Naive thymus-derived CD8-positive, alpha-beta T cell (primary cell): ENCODE results near the gene ARPC5L. TPM values are rescaled to one million over a fixed set of nuclear protein-coding genes. Genes with fewer than 3 reads are reported as not detected.

ENCODE experiments used
- ATAC-seq, 2 donors: fragments of 150-1000 bp; cut with Tn5 transposase in 1 of 2; sonication (Bioruptor Pico), chemical (Tn5 transposase) in 1 of 2; 1 replicate in 1 of 2; 2 replicates in 1 of 2; pipeline ENCODE4 v1.10.0; 2021; ENCODE audit warnings: mild to moderate bottlenecking in 2 of 2, moderate library complexity in 2 of 2
- POLR2A ChIA-PET: fragments of 350-600 bp; sonication (Branson Sonifier 250); formaldehyde crosslinking; loops from one replicate; lab custom pipeline; 2021; ENCODE audit warnings: antibody characterized with exemption; lab: Charles Lee
- DNase-seq, 10 donors: peaks; one replicate each; pipeline versions ENCODE4 v3.0.0 to v3.0.0-alpha.2; 2020 to 2022
- H3K27ac Mint-ChIP-seq, 10 donors: one replicate each; pipeline ENCODE4 v1.8.0; 2020 to 2022; ENCODE audit warnings: mild to moderate bottlenecking in 10 of 10, mixed read lengths in 10 of 10, moderate library complexity in 4 of 10, inconsistent platforms in 1 of 10
- H3K27me3 Mint-ChIP-seq, 5 donors: one replicate each; pipeline ENCODE4 v1.8.0; 2021 to 2022; ENCODE audit warnings: mixed read lengths in 5 of 5
- H3K36me3 Mint-ChIP-seq, 3 donors: one replicate each; pipeline ENCODE4 v1.8.0; 2020 to 2022; ENCODE audit warnings: mixed read lengths in 3 of 3, mild to moderate bottlenecking in 2 of 3, inconsistent platforms in 1 of 3
- H3K4me1 Mint-ChIP-seq, 4 donors: one replicate each; pipeline ENCODE4 v1.8.0; 2021 to 2022; ENCODE audit warnings: mixed read lengths in 4 of 4
- H3K4me3 Mint-ChIP-seq, 10 donors: one replicate each; pipeline ENCODE4 v1.8.0; 2020 to 2022; ENCODE audit warnings: mild to moderate bottlenecking in 10 of 10, mixed read lengths in 10 of 10, moderate library complexity in 6 of 10, inconsistent platforms in 1 of 10
- H3K9me3 Mint-ChIP-seq, 9 donors: one replicate each; pipeline ENCODE4 v1.8.0; 2020 to 2022; ENCODE audit warnings: mixed read lengths in 9 of 9, mild to moderate bottlenecking in 3 of 9, inconsistent platforms in 1 of 9, moderate library complexity in 1 of 9
- polyA plus RNA-seq, 3 donors: library from polyadenylated mRNA; unstranded; fragments of 300-500 nt; fragmentation: Illumina TruSeq; gene quantifications; one replicate each; pipeline ENCODE4 v1.2.3, GENCODE V29; 2021
- total RNA-seq, 8 experiments: library from RNA in 2 of 8; stranded (reverse) in 2 of 8; gene quantifications; one replicate each; pipeline ENCODE4 v1.2.3 and lab custom pipeline; 2021 to 2026

Gene ARPC5L
- total and polyA plus RNA-seq, 5 experiments from 2014 or later = 25.6 to 70.4 (median 37.5) TPM

- H3K4me1 Mint-ChIP-seq = peaks cover 23 to 73% (median 51%) of the 10 kb centered on the region in 4 donors
- H3K9me3 Mint-ChIP-seq = no peaks in the 10 kb centered on the region
- DNase-seq = no peak
- peaks cover 0 to 53% (median 16%) of the 10 kb centered on the region in 3 donors for H3K36me3 Mint-ChIP-seq
- no peaks in the 10 kb centered on the region for H3K27me3 Mint-ChIP-seq
- peak overlapping the region in 9 of 10 donors; percentile 48 to 95 (median 90) for H3K4me3 Mint-ChIP-seq
- ATAC-seq = no peak
- peak overlapping the region in 5 of 10 donors; percentile 91 to 98 (median 94) for H3K27ac Mint-ChIP-seq
- POLR2A ChIA-PET = interaction anchor here (5.3 kb wide), 1 partner anchor 10 kb away, joined by 30 read pairs; the partner anchor contains the start of genes ARPC5L and RPL35
These were observed 9.2 kb downstream of the ARPC5L start for GRCh38 chr9:124871156-124871561.

- POLR2A ChIA-PET = interaction anchor here (5.3 kb wide), 1 partner anchor 12 kb away, joined by 30 read pairs; the partner anchor contains the start of genes ARPC5L and RPL35
- DNase-seq (peak in 1 of 10 donors; percentile 45), ATAC-seq (no peak)
- Mint-ChIP-seq H3K4me3 (peak overlapping the region in 2 of 10 donors; percentile 70 to 80), H3K27ac (peak overlapping the region in 4 of 10 donors; percentile 6 to 94 (median 83)), H3K9me3 (no peaks in the 10 kb centered on the region), H3K27me3 (no peaks in the 10 kb centered on the region), H3K4me1 (peaks cover 24 to 56% (median 51%) of the 10 kb centered on the region in 4 donors), H3K36me3 (peaks cover 6 to 77% (median 23%) of the 10 kb centered on the region in 3 donors)
These were observed 11.7 kb downstream of the ARPC5L start for GRCh38 chr9:124873664-124874063.

GRCh38 chr9:124875501-124875900, 13.6 kb downstream of the ARPC5L start:
- Mint-ChIP-seq H3K36me3 (peaks cover 6 to 91% (median 27%) of the 10 kb centered on the region in 3 donors), H3K4me1 (peaks cover 22 to 52% (median 43%) of the 10 kb centered on the region in 4 donors), H3K27ac (peak overlapping the region in 2 of 10 donors; percentile 2 to 13), H3K9me3 (no peaks in the 10 kb centered on the region), H3K27me3 (no peaks in the 10 kb centered on the region), H3K4me3 (no peak overlapping the region)
- POLR2A ChIA-PET = no interaction called here
- DNase-seq (no peak), ATAC-seq (no peak)

- H3K36me3 Mint-ChIP-seq = peaks cover 6 to 92% (median 36%) of the 10 kb centered on the region in 3 donors
- DNase-seq (no peak), ATAC-seq (no peak)
- no peak overlapping the region for H3K4me3 Mint-ChIP-seq
- H3K9me3 Mint-ChIP-seq = no peaks in the 10 kb centered on the region
- peaks cover 13 to 35% (median 26%) of the 10 kb centered on the region in 4 donors for H3K4me1 Mint-ChIP-seq
- H3K27me3 Mint-ChIP-seq = no peaks in the 10 kb centered on the region
- POLR2A ChIA-PET = interaction anchor here (0.8 kb wide), 1 partner anchor 16 kb away, joined by 3 read pairs; no protein-coding TSS in a partner anchor
- H3K27ac Mint-ChIP-seq = peak overlapping the region in 2 of 10 donors; percentile 15 to 20
These were observed 15.3 kb downstream of the ARPC5L start for GRCh38 chr9:124877021-124877782.

GRCh38 chr9:124878021-124878420, 16.1 kb downstream of the ARPC5L start:
- H3K27ac Mint-ChIP-seq = no peak overlapping the region
- no peak overlapping the region for H3K4me3 Mint-ChIP-seq
- H3K36me3 Mint-ChIP-seq = peaks cover 6 to 88% (median 36%) of the 10 kb centered on the region in 3 donors
- ATAC-seq (no peak), DNase-seq (no peak)
- no peaks in the 10 kb centered on the region for H3K27me3 Mint-ChIP-seq
- H3K9me3 Mint-ChIP-seq = no peaks in the 10 kb centered on the region
- POLR2A ChIA-PET = interaction anchor here (0.8 kb wide), 1 partner anchor 17 kb away, joined by 3 read pairs; no protein-coding TSS in a partner anchor
- peaks cover 9 to 30% (median 18%) of the 10 kb centered on the region in 4 donors for H3K4me1 Mint-ChIP-seq

GRCh38 chr9:124878518-124878917, 16.6 kb downstream of the ARPC5L start:
- H3K4me3 Mint-ChIP-seq = no peak overlapping the region
- no peaks in the 10 kb centered on the region for H3K9me3 Mint-ChIP-seq
- no peak for ATAC-seq
- no peak for DNase-seq
- no peaks in the 10 kb centered on the region for H3K27me3 Mint-ChIP-seq
- H3K36me3 Mint-ChIP-seq = peaks cover 6 to 88% (median 32%) of the 10 kb centered on the region in 3 donors
- peaks cover 6 to 25% (median 13%) of the 10 kb centered on the region in 4 donors for H3K4me1 Mint-ChIP-seq
- POLR2A ChIA-PET = no interaction called here
- H3K27ac Mint-ChIP-seq = peak overlapping the region in 1 of 10 donors; percentile 46

GRCh38 chr9:124879226-124879625, 17.3 kb downstream of the ARPC5L start:
- Mint-ChIP-seq H3K4me1 (peaks cover 6 to 19% (median 9%) of the 10 kb centered on the region in 4 donors), H3K27ac (peak overlapping the region in 1 of 10 donors; percentile 73), H3K4me3 (no peak overlapping the region), H3K27me3 (no peaks in the 10 kb centered on the region), H3K9me3 (no peaks in the 10 kb centered on the region), H3K36me3 (peaks cover 6 to 88% (median 33%) of the 10 kb centered on the region in 3 donors)
- ATAC-seq (no peak), DNase-seq (no peak)
- POLR2A ChIA-PET = no interaction called here

- peaks cover 6 to 90% (median 32%) of the 10 kb centered on the region in 3 donors for H3K36me3 Mint-ChIP-seq
- H3K4me3 Mint-ChIP-seq = no peak overlapping the region
- H3K27me3 Mint-ChIP-seq = peaks cover 0 to 5% (median 0%) of the 10 kb centered on the region in 5 donors
- POLR2A ChIA-PET = no interaction called here
- ATAC-seq (no peak), DNase-seq (no peak)
- peaks cover 3 to 14% (median 5%) of the 10 kb centered on the region in 4 donors for H3K4me1 Mint-ChIP-seq
- H3K9me3 Mint-ChIP-seq = no peaks in the 10 kb centered on the region
- H3K27ac Mint-ChIP-seq = no peak overlapping the region
These were observed 18.6 kb downstream of the ARPC5L start for GRCh38 chr9:124880501-124880900.

- peaks cover 0 to 2% (median 0%) of the 10 kb centered on the region in 9 donors for H3K9me3 Mint-ChIP-seq
- DNase-seq (no peak), ATAC-seq (no peak)
These were observed 19.3 kb downstream of the ARPC5L start for GRCh38 chr9:124881138-124881743.

GRCh38 chr9:124882231-124882630, 20.3 kb downstream of the ARPC5L start:
- peaks cover 16 to 90% (median 43%) of the 10 kb centered on the region in 3 donors for H3K36me3 Mint-ChIP-seq
- peaks cover 0 to 2% (median 0%) of the 10 kb centered on the region in 9 donors for H3K9me3 Mint-ChIP-seq
- H3K27ac Mint-ChIP-seq = no peak overlapping the region
- H3K27me3 Mint-ChIP-seq = peaks cover 0 to 22% (median 8%) of the 10 kb centered on the region in 5 donors
- no peak for DNase-seq
- H3K4me1 Mint-ChIP-seq = peaks cover 0 to 8% (median 2%) of the 10 kb centered on the region in 4 donors
- H3K4me3 Mint-ChIP-seq = no peak overlapping the region
- POLR2A ChIA-PET = no interaction called here
- ATAC-seq = no peak

More at GRCh38 chr9:124881138-124881743, 19.3 kb downstream of the ARPC5L start:
- no peak overlapping the region for H3K27ac Mint-ChIP-seq
- H3K4me1 Mint-ChIP-seq = peaks cover 3 to 14% (median 5%) of the 10 kb centered on the region in 4 donors
- no peak overlapping the region for H3K4me3 Mint-ChIP-seq
- peaks cover 0 to 12% (median 2%) of the 10 kb centered on the region in 5 donors for H3K27me3 Mint-ChIP-seq
- POLR2A ChIA-PET = no interaction called here
- H3K36me3 Mint-ChIP-seq = peaks cover 13 to 90% (median 39%) of the 10 kb centered on the region in 3 donors

- Mint-ChIP-seq H3K4me1 (peaks cover 0 to 2% (median under 1%) of the 10 kb centered on the region in 4 donors), H3K9me3 (peaks cover 0 to 2% (median 0%) of the 10 kb centered on the region in 9 donors), H3K4me3 (no peak overlapping the region), H3K27me3 (peaks cover 0 to 33% (median 14%) of the 10 kb centered on the region in 5 donors), H3K27ac (no peak overlapping the region), H3K36me3 (peaks cover 20 to 89% (median 56%) of the 10 kb centered on the region in 3 donors)
- POLR2A ChIA-PET = no interaction called here
- DNase-seq (no peak), ATAC-seq (no peak)
These were observed 22.4 kb downstream of the ARPC5L start for GRCh38 chr9:124884376-124884775.

- peaks cover 24 to 92% (median 67%) of the 10 kb centered on the region in 3 donors for H3K36me3 Mint-ChIP-seq
- peaks cover 0 to 3% (median 0%) of the 10 kb centered on the region in 9 donors for H3K9me3 Mint-ChIP-seq
- no peak for DNase-seq
- peaks cover 0 to 4% (median 0%) of the 10 kb centered on the region in 4 donors for H3K4me1 Mint-ChIP-seq
- peaks cover 0 to 45% (median 21%) of the 10 kb centered on the region in 5 donors for H3K27me3 Mint-ChIP-seq
- no peak for ATAC-seq
- no peak overlapping the region for H3K27ac Mint-ChIP-seq
- POLR2A ChIA-PET = no interaction called here
- H3K4me3 Mint-ChIP-seq = no peak overlapping the region
These were observed 23.6 kb downstream of the ARPC5L start for GRCh38 chr9:124885551-124885950.
